NT2/D1 (cell line): ENCODE measurements around the gene CYP11A1.
A peak's percentile ranks its signal among the peaks of the same experiment; 100 is the strongest.

Source experiments
- DNase-seq: peaks from one replicate; pipeline ENCODE4 v3.0.0-alpha.2; 2011; ENCODE audit warnings: low read depth, low spot score
- H3K27me3 ChIP-seq: 2 replicates; pipeline ENCODE4 v1.6.0; 2011; ENCODE audit warnings: mild to moderate bottlenecking; ENCODE audit not compliant: insufficient read length, insufficient read depth
- H3K36me3 ChIP-seq: 2 replicates; pipeline ENCODE4 v1.6.1; 2011; ENCODE audit warnings: mild to moderate bottlenecking, low read length, mixed read lengths; ENCODE audit not compliant: insufficient read depth, insufficient read length
- H3K4me1 ChIP-seq: 2 replicates; pipeline ENCODE4 v1.5.1; 2011; ENCODE audit not compliant: insufficient read depth, insufficient read length
- H3K4me3 ChIP-seq: 2 replicates; pipeline ENCODE4 v1.5.1; 2011; ENCODE audit warnings: low read depth; ENCODE audit not compliant: insufficient read length
- H3K9ac ChIP-seq: 2 replicates; pipeline ENCODE4 v1.6.0; 2011; ENCODE audit warnings: low read depth; ENCODE audit not compliant: insufficient read length
- H3K9me3 ChIP-seq: 2 replicates; pipeline ENCODE4 v1.5.1; 2011; ENCODE audit warnings: mild to moderate bottlenecking, low read length; ENCODE audit not compliant: insufficient read depth
- SUZ12 ChIP-seq: IDR thresholded peaks from 2 replicates; pipeline ENCODE4 v1.6.1; 2011; ENCODE audit not compliant: insufficient read length, insufficient read depth; ENCODE audit errors: extremely low read depth
- YY1 ChIP-seq: IDR thresholded peaks from 2 replicates; pipeline ENCODE4 v1.6.1; 2011; ENCODE audit not compliant: insufficient read length, insufficient read depth
- ZNF274 ChIP-seq: IDR thresholded peaks from 2 replicates; pipeline ENCODE4 v1.6.1; 2011; ENCODE audit warnings: mild to moderate bottlenecking, low read depth, low read length

The CYP11A1 gene

DNA sequence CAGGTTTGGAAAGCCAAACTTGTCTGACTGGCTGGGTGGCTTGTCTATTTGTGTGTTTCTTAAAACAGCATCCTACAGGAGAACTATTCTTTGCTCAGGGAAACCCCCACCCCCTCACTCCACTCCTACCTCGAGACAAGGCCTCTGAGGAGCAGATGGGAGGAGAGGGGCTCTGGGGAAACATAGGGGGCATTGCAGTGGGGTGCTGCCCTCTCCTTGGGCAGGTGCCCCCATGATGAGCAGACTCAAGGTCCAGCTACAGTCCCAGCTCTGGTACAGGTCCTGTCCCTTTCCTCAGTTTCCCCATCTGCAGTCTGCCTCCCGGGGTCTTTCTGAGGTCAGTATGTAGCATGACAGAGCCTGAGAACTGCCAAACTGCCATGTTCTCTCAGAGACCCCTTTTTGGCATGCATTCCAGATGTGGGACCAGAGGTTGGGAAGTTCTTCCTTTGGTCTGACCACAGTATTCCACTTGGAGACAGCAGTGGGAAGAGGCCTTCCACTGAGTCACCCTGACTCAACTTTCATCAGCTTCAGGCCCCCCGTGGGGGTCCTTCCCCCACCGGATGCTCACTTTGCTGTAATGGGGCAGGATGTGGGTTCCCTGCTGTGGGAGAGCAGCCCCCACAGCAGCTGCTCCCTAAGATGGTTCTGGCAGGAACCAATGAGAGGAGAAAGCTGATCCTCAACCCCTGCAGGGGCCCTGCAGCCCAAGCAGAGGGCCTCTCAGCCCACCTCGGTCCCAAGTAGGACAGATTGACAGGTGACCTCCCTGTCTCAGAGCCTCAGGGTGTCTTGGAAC is 32.3 kb upstream of the CYP11A1 start:
- Histone ChIP-seq H3K9me3 (no peaks in the 10 kb centered on the region), H3K4me1 (peaks cover 46% of the 10 kb centered on the region), H3K9ac (no peak overlapping the region), H3K27me3 (no peaks in the 10 kb centered on the region), H3K36me3 (no peaks in the 10 kb centered on the region), H3K4me3 (no peak overlapping the region)
- no peak for TF ChIP-seq ZNF274
- TF ChIP-seq SUZ12: no peak
- no peak for TF ChIP-seq YY1
- DNase-seq: no peak

DNA sequence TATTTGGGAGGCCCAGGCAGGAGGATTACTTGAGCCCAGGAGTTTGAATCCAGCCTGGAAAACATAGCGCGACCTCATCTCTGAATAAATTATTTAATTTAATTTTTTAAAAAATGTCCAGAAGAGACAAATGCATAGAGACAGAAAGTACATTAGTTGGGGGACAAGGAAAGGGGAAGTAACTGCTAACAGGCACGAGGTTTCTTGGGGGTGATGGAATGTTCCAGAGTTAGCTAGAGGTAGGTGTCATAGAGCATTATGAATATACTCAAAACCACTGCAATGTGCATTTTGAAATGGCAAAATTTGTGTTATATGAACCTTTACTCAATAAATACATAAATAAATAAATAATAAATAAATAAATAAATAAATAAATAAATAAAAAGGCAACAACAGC is 31.7 kb upstream of the CYP11A1 start:
- no peak for DNase-seq
- Histone ChIP-seq H3K9me3 (no peaks in the 10 kb centered on the region), H3K27me3 (no peaks in the 10 kb centered on the region), H3K4me3 (no peak overlapping the region), H3K9ac (no peak overlapping the region), H3K4me1 (peaks cover 46% of the 10 kb centered on the region), H3K36me3 (no peaks in the 10 kb centered on the region)
- TF ChIP-seq SUZ12: no peak
- no peak for TF ChIP-seq ZNF274
- no peak for TF ChIP-seq YY1

DNA sequence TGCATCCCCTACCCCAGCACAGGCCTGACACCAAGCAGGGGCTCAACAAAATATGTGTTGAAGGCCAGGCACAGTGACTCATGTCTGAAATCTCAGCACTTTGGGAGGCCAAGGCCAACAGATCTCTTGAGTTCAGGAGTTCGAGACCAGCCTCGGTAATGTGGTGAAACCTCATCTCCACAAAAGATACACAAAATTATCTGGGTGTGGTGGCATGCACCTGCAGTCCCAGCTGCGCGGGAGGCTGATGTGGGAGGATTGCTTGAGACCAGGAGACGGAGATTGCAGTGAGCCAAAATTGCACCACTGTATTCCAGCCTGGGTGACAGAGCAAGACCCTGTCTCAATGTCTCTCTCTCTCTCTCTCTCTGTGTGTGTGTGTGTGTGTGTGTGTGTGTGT is 30.7 kb upstream of the CYP11A1 start:
- TF ChIP-seq SUZ12: no peak
- no peak for TF ChIP-seq YY1
- TF ChIP-seq ZNF274: no peak
- Histone ChIP-seq H3K9ac (no peak overlapping the region), H3K36me3 (no peaks in the 10 kb centered on the region), H3K27me3 (no peaks in the 10 kb centered on the region), H3K4me3 (no peak overlapping the region), H3K4me1 (peaks cover 39% of the 10 kb centered on the region), H3K9me3 (no peaks in the 10 kb centered on the region)
- no peak for DNase-seq

DNA sequence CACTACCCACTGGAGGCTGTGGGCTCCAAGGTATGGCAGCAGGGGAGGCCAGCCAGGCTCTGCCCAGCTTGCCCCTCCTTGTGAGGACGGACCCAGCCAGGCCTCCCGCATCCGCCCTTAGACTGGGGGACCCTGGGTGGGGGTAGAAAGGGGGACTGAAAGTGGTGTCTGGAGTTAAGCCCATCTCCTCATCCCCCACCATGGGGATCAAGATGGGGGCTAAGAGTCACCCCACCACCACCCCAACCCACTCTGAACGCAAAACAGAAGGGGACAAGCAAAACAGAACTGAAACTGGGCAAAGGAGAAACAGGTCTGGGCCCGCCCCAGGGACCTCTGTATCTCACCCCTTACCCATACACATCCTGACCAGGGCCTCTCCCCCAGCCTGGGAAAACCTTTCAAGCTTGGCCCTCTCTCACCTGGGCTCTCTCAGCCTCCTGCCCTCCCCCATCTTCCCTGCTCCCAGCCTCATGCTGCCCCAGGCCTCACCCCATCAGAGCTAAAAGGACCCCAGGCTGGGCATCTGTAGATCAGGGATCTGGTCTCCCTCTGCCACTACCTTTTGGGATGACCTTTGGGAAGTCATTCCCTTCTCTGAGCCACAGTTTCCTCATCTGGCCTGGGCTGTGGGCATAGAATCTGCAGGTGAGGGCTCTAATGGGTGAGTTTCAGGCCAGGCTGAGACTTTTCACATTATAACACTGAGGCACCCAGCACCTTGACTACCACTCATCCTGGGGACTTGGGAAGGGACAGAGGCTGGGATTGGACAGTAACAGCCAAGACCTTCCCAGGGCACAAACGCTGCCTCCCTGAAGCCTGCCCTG is 30.0 kb upstream of the CYP11A1 start:
- peaks cover 33% of the 10 kb centered on the region for H3K4me1 ChIP-seq
- H3K4me3 ChIP-seq: no peak overlapping the region
- TF ChIP-seq YY1 (no peak), ZNF274 (no peak), SUZ12 (no peak)
- H3K9me3 ChIP-seq: no peaks in the 10 kb centered on the region
- no peaks in the 10 kb centered on the region for H3K36me3 ChIP-seq
- DNase-seq: no peak
- H3K9ac ChIP-seq: no peak overlapping the region
- H3K27me3 ChIP-seq: peaks cover 3% of the 10 kb centered on the region

DNA sequence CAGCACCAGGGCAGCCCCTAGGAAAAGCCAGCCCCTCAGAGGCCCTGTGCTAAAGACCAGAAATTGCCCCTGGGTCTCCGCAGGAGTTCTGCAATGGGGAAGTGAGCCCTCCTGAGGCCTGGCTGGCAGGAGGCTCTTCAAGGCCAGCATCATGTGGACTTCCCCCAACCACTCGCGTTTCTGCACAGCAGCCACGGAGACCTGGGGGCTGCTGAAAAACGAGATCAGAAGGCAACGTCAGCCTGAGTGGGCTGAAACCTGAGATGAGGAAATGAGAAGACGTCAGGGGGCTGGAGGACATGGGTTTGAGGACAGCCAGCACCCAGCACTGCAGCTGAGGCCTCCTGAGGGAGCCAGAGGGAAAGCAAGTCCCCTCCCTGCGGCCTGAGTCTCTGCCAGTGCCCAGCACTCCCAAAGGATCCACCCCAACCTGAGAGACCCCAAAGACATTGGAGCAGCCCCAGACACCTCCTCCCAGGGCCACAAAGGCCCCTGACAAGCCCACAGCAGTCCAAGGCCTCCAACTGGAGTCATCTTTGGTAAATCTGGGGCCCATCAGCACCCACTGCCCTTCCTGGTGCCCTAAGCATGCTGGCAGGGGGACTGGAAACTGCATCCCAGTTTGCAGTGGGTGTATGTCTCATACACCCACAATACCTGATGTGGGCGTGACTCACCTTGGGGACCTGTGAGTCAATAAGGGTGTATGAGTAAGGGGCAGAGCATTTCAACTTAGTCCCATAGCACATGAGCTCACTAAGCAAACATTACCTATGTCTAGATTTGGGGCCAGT is 29.2 kb upstream of the CYP11A1 start:
- no peaks in the 10 kb centered on the region for H3K9me3 ChIP-seq
- no peak for TF ChIP-seq SUZ12
- TF ChIP-seq ZNF274: no peak
- TF ChIP-seq YY1: no peak
- H3K4me3 ChIP-seq: no peak overlapping the region
- DNase-seq: no peak
- H3K36me3 ChIP-seq: no peaks in the 10 kb centered on the region
- peaks cover 3% of the 10 kb centered on the region for H3K27me3 ChIP-seq
- peak overlapping the region; percentile 12 for H3K9ac ChIP-seq
- peaks cover 34% of the 10 kb centered on the region for H3K4me1 ChIP-seq

DNA sequence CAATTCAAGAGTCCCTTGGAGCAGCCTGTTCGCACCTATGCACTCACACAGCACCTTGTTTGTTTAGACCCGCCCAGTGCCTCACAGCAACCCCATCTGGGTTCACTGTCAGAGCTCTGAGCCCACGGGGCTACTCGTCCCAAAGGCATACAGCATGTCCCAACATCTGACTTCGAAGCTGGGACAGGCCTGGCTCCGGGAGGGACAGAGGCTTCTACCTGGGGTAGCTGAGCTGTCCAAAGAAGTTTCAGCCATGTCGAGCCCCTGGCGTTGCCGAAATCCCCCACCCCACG is 28.6 kb upstream of the CYP11A1 start:
- Histone ChIP-seq H3K4me3 (no peak overlapping the region), H3K4me1 (peaks cover 32% of the 10 kb centered on the region), H3K27me3 (peaks cover 3% of the 10 kb centered on the region), H3K9me3 (no peaks in the 10 kb centered on the region), H3K9ac (no peak overlapping the region), H3K36me3 (no peaks in the 10 kb centered on the region)
- TF ChIP-seq YY1: no peak
- TF ChIP-seq SUZ12: no peak
- TF ChIP-seq ZNF274: no peak
- no peak for DNase-seq
